GM21367 (cell line): ENCODE data around the gene CDHR3.

Source experiments
- ATAC-seq: cut with Tn5 transposase; IDR thresholded peaks from one replicate; pipeline ENCODE4 v1.9.1; 2021; ENCODE audit not compliant: unreplicated experiment

The CDHR3 gene

DNA sequence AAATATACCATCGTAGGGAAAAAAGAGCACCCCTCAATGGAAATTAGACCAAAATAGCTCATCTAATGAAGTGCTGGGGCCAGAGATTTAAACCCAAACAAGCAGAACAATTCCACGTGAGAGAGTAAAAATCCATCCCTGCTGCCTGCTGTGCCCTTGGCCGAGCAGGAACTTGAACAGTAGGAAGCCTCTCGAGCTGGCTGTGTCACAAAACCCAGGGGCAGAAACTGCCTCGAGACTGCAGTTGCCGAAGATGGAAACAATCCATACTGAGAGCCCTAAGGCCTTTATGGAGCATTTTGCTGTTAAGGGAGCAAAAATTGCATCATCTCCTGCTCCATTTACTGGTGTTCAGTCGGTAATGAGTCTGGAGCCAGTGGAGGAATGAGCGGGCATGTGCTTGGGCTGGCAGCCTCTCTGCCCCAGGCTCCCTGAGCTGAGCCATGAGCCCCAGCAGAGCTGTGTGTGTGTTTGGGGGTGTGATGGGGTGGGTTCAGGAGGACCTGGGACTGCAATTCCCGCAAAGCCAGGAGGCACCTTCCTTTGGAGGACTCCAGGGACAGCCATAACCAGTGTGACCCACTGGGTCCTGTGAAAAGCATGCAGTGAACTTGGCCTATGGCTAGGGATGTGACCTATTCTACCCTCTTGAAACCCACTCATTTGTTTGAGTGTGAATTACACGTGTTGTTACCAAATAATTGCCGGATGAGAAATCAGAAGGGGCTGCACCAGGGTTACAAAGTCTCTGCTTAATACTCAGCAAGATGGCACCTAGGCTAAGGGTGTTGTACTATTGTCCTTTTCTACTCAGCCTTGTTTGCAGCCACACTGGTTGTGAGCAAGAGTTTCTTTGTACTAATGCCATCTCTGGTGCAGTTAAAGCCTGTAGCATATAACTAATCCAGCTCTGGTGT lies 58.3 kb downstream of the CDHR3 start:
- no peak for ATAC-seq

DNA sequence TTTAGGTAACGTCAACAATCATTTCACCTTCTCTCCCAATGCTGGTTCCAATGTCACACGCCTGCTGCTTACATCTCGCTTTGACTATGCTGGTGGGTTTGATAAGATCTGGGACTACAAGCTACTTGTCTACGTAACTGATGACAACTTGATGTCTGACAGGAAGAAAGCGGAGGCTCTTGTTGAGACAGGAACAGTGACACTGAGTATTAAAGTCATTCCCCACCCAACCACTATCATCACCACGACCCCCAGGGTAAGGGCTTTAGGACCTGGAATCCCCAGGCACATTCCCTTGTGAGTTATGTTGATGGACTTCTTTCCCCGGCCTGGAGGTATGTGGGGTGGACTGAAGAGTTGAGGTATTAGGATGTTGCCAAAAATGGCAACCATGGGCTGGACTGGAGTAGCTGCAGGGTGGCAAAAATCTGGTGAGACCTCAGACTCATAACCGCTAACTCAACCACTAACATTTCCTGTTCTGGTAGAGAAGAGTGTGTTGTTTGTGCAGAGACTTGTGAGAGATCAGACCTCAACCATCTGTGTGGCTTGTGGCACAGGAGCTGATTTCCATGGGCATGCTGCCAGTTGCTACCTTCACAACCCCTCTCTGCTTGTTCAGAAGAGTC lies 59.2 kb downstream of the CDHR3 start:
- peak; percentile 90 for ATAC-seq

DNA sequence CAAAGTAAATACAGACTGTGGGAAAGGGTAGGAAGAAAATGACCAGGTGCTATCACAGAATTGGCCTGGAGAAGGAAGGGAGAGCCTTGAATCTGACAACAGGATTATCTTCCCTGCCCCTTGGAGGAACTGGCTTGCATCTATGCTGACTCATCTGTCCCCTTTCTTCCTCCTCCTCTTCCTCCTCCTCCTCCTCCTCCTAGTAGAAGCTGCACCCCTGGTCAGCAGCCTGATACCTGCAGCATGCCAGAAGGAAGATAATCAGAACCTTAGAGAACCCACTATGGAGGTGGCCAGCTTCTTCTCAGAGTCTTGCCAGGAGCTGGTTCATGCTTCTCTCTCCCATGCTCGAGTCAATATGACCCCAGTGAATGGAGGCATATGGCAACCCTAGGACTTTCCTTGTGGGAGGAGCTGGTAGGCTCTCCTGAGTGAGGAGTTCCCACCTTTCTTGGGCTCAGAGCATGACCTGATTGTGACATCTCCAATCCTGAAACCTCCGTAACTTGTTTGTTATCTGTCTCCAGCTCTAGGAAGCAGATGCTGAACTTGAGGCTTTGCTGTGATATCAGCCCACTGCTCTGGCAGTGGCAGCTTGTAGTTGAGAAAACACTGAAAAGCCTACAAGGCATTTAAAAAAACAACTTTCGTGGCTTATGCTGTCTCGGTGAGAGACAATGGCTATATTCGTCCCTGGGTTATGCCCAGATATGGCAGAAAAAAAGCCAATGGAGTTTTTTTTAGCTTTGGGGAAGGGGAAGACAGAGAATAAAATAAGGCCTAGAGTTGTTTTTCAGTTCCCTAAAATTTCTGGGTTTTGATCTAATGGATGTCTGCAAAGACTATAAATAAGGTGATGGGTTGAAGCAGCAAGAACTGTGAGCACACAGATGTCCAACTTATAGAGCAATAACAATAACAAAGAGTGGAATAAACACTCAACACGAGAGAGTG lies 60.6 kb downstream of the CDHR3 start:
- ATAC-seq: no peak

DNA sequence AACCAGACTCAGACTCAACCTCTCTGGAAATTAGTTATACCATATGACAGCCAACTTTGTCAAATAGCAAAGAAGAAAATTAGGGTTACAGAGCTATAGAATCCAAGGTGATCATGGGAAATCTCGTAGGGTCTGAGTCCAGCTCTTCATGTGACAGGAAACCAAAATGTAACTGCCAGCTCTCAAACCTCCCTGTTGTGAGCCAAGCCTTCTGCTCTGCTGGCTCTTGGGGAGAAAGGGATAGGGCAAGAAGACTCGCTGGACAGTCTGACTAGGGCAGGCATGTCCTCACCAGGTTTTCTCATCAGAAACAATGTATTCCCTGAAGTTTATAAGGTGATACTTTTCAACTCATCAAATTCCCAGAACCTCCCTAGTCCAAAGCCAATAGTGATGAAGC lies 63.0 kb downstream of the CDHR3 start:
- ATAC-seq: no peak

DNA sequence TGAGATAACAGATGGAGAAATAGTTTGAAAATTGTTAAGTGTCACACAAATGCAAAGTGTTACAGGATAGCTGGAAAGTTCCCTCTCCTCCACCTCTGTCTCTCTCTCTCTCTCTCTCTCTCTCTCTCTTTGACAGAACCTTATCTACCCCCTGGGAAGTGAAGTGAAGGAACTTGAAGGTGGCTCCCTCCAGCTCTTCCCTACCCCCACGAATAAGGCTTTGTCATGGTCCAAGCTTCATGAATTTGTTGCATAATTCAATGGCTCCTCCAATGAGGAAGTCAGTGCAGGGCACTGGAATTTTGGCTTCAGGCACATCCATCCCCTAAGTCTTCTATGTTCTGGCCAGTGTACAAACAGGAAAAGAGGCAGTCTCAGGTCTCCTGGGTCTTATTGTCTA lies 66.4 kb downstream of the CDHR3 start:
- no peak for ATAC-seq

DNA sequence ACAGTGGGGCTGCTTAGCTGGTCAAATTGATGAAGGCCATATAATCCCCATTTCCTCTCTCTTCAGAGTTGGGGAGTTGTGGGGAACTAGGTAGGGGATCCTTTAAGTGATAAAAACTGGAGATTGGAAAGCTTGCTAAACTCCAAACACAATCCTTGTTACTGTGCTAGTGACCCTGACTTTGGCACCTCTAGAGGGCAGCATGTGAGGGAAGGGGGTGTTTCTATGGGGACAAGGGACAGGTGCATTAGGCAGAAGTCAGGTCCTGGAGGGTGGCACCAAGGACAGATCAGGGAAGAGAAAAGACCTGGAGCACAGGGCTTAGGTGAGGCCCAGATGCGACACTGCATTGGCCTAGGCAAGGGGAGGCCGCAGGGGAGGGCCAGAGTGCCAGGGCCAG lies 66.9 kb downstream of the CDHR3 start:
- ATAC-seq: no peak

DNA sequence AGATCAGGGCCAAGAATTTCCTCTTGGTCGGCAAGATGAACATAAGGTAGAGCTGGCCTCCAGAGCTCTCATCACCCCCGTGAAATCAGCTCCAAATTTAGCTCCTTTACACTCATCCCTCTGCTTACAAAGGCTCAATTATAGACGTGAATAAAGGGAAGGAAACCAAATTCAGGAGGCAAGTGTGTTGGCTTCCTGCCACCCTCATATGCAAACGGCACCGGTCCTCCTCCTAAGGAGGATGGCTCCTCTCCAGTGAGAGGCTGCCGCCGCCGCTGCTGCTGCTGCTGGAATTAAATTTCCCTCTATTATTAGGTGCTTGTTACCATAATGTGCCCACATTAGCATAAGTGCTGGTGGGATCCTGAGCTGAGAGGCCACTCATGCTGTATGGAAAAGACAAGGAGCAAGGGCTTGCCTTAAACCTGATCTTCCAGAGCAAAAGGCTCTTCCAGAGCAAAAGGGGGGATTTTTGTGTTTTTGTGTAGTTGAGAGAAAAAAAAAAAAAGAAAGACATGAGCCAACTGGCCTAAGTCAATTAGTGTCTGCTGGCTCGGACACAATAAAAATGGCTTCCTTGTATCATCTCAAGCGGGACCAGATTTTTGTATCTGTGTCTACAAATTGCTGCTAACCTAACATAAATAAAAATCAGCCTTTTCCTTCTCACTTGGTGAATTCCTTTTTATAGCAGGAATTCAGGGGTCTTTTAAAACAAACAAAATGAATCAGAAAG lies 68.4 kb downstream of the CDHR3 start:
- no peak for ATAC-seq

DNA sequence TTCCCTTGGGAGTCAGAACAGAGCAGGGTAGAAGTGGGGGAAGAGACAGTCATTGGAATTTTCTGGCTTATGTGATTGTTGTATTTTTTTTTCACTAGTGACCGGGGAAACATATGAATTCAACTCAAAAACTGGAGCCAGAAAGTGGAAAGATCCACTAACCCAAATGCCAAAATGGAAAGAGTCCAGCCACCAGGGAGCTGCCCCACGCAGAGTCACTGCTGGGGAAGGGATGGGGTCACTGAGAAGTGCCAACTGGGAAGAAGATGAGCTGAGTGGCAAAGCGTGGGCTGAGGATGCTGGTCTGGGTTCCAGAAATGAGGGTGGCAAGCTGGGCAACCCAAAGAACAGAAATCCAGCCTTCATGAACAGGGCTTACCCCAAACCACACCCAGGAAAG lies 69.2 kb downstream of the CDHR3 start:
- no peak for ATAC-seq

DNA sequence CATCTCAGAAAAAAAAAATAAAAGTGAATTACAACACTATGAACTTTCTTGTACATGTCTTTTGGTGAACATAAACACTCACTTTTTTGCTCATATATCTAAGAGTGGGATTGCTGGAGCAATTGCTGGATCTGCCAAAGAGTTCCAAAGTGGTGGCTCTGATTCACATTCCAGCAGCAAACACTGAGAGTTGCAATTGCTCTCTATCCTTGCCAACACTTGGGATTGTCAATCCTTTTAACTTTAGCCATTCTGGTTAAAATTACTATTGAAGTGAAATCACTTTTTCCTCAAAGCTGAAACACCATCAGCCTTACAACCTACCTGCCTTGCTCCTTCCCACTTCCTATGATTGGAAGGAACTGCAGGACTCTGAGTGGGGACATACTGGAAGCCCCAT lies 70.7 kb downstream of the CDHR3 start:
- ATAC-seq: no peak

DNA sequence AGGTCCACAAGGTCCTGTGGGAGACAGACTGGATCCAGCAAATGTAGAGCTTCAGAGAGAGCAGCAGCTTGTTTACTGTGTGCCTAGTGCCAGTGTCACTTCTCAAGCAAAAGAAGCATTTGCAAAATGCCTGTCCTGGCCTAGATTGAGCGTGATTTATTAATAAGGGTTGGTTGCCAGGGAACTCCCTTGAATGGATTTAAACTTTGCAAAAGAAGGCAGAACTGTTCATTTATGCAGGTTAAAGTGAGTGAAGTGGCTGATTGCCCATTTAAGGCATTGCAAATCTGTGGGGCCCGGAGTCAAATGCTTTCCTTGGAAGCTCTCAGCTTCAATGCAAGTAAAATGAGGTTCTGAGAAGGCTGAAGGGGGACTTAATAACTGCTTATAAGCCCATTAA lies 71.3 kb downstream of the CDHR3 start:
- ATAC-seq: no peak

DNA sequence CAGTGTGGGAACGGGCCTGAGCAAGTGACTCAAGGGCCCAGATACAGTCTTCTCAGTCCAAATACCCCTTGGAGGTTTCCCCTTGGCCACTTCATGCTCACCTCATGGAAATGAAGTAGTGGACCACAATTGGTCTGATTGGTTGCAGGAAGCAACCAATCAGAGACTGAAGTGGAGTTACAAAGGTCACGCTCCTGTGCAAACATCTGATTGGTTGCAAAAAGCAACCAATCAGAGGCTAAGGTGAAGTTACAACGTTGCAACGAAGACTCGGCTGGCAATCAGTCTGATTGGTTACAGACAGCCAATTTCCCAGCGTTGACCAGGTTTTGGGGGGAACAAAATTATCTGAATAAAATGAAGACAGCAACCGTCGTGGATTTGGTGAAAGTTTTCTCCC lies 72.5 kb downstream of the CDHR3 start:
- ATAC-seq: no peak

DNA sequence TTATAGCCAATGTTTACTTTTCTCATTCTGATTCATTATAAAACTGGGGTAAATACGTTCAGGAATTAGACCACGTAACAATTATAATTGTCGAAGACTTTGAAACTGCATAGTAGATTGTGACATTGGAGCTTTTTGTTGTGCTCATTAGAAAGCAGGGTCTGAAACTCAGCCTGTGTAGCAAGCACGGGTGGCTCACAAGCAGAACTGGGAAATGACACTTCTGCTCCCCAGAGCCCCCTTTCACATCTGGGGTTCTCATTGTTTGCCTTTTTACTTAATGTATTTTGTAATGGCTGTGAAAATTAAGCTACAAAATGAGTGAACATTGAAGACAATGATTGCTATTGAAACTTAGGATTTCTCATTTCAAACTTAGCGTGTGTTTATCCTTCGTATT lies 72.9 kb downstream of the CDHR3 start:
- no peak for ATAC-seq

DNA sequence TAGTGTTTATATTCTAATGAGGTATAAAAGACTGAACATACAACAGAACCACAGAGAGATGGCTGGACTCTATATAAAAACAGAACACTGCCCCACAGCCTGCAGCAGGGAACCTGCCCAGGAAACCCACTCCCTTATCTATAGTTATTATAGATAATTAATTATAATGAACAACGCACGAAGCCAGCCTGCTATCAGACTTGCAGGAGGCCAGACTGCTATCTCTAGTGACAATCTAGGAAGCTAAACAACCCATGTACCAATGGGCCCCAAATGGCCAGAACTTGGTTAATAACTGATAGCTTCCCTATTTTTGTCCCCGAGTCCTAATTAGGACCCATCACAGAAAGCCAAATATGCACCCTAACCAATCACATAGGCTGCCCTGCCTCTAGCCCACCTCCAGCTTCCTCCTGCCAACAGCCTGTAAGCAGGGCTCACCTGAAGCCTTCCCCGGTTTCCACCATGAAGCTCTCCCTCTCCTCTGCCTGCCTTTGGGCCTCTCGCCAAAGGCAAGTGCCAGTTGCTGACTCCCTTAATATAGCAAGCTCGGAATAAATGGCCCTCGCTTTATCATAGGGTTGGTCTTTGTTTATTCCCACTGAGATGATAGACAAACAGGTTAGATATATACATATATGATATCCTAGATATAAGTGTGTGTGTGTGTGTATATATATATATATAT lies 74.6 kb downstream of the CDHR3 start:
- no peak for ATAC-seq

DNA sequence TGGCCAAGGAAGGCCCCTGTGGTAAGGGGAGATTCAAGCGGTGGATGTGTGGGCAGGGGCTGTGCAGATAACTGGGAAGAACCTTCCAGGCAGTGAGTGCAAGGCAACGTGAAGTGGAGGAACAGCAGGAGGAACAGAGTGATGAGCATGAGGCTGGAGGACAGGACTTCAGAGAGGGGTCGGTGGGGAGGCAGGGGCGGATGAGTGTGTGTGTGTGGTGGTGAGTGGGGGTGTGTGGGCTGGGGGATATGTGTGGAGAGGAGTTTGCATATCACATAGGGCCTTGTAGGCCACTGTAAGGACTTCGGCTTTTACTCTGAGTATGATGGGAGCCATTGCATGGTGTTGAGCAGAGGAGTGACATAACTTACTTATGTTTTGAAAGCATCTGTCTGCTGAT lies 75.2 kb downstream of the CDHR3 start:
- no peak for ATAC-seq

DNA sequence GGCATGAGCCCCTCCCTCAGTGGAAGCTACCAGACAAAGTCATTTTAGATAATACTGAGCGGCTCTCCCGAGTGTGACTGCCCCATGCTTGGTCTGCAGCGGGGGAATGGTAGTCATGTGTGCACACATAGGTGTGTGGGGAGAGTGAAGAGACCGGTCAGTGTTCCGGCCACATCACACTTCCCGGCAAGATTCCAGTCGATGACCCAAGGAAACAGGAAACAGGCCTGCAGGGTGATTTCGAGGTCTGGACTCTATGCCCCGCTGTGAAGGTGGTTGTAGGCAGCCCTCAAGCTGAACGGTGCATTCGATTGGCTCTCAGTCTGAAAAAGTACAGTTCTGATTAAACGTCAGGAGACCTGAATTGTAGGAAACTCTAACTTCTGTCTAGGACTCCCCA lies 75.9 kb downstream of the CDHR3 start:
- no peak for ATAC-seq

DNA sequence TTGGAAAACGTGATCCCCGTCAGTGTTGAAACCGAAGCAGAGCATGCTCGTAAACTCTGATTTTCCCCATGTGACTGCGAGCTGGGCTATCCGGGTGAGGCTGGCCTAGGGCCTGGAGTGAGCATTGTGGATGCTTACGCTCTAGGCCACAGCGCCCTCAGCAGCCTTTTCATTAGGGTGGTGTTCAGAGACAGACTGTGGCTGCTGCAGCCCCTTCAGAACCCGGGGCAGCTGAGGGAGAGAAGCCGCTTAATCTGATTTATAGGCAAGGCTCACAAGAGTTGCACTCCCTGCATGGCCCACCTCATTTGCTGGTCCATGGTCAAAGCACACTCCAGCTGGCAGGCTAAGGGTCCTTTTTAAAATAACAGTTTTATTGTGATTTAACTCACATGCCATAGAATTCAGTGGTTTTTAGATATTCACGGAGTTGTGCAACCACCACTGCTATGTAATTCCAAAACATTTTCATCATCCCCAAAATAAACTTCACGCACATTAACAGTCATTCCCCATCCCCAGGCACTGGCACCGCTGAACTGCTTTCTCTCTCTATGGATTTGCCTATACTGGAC lies 76.5 kb downstream of the CDHR3 start:
- ATAC-seq: no peak

DNA sequence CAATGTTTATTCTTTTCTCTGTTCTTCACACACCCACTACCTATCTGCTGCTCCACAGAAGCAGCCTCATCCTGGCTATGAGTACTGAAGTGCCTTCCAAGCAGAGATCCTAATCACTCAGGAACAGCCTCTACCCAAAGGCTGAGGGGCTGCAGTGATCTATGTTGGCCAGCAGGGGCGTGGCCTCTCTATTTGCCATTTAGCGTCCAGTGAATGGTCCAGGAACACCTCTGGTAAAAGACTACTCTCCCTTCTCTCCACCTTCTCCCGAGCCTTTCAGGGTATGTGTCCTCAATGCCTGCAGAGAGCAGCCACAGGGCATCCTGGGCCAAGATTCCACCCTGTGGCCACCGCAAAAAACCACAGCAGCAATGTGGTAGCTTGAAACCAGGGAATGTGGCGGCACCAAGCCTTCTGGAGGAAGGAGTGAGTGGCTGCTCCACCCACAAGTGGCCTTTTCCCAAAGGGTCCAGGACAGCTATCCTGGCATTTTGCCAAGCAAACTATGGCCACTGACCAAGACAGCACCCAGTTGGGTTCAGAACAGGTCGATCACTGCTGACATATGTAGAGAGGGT lies 78.2 kb downstream of the CDHR3 start:
- ATAC-seq: no peak

DNA sequence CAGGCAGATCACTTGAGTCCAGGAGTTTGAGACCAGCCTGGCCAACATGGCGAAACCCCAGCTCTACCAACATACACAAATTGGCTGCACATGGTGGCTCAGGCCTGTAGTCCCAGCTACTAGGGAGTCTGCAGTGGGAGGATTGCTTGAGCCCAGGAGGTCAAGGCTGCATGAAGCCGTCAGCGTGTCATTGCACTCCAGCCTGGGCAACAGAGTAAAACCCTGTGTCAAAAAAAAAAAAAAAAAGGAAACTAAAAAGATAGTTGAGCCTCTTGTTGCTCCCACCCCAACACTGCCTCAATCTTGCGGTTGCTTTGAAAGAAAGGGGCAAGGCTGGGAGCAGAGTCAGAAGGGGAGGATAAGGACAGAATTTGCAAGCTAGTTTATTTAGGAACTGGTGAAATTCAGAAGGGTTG lies 79.1 kb downstream of the CDHR3 start:
- no peak for ATAC-seq

DNA sequence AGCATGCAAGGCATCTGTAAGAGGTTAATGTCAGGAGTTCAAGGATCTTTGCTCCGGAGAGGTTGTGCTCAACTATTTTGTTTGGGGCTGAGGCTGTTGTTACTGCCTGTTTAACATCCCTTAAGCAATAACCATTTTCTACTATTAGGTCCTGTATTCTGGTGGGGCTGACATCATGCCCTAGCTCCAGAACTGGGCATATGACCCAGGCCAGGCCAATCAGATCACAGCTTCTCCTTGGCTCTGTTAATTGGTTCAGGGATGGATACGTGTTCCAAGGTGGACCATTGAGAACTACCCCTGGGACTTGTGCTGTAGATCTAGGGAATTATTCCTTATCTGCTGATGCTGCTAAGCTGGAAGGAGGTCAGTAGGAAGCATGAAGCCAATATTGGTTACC lies 82.1 kb downstream of the CDHR3 start:
- no peak for ATAC-seq

DNA sequence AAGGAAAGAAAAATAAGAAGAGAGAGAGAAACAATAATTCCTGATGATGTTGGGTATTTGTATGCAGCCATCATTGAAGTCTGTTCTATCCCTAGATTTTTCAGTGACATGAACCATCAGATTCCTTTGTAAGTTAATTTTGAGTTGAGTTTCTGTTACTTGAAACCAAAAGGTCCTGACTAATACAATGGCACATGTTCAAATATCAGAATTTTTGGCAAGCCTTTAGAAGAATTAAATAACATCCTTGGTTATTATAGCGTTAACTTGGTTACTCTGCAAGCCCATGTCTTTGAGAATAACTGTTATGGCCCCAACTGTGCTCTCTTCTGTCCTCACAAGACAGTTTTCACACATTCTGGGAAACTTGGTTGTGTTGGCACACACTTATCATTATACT lies 82.5 kb downstream of the CDHR3 start:
- no peak for ATAC-seq
